ACC112 (cell line): ENCODE measurements around the gene EVPL.
A peak's percentile ranks its signal among the peaks of the same experiment; 100 is the strongest.

Experiments
- H2AFZ ChIP-seq: fragments of 200-600 bp; sonication (generic); one replicate; pipeline ENCODE4 v1.6.0; 2017; ENCODE audit warnings: antibody characterized with exemption, low read length; ENCODE audit not compliant: unreplicated experiment
- H3K27ac ChIP-seq: fragments of 200-600 bp; sonication (generic); 2 replicates; pipeline ENCODE4 v1.5.1; 2014; ENCODE audit warnings: low read depth, mild to moderate bottlenecking, antibody characterized with exemption, low read length, moderate library complexity
- H3K27me3 ChIP-seq: fragments of 200-600 bp; sonication (generic); 2 replicates; pipeline ENCODE4 v1.6.1; 2014; ENCODE audit warnings: mild to moderate bottlenecking, antibody characterized with exemption, low read length, moderate library complexity, mixed read lengths; ENCODE audit not compliant: insufficient read depth
- H3K36me3 ChIP-seq: fragments of 200-600 bp; sonication (generic); 2 replicates; pipeline ENCODE4 v1.6.1; 2016; ENCODE audit warnings: mild to moderate bottlenecking, antibody characterized with exemption, low read length, moderate library complexity, mixed read lengths; ENCODE audit not compliant: insufficient read depth
- H3K4me1 ChIP-seq: fragments of 200-600 bp; sonication (generic); one replicate; pipeline ENCODE4 v1.6.1; 2016; ENCODE audit warnings: low read length, mixed read lengths; ENCODE audit not compliant: insufficient read depth, unreplicated experiment, control insufficient read depth
- H3K4me3 ChIP-seq: fragments of 200-600 bp; sonication (generic); 2 replicates; pipeline ENCODE4 v1.5.1; 2014; ENCODE audit warnings: mild to moderate bottlenecking, low read depth, low read length
- H3K79me2 ChIP-seq: fragments of 200-600 bp; sonication (generic); one replicate; pipeline ENCODE4 v1.6.0; 2016; ENCODE audit warnings: low read length; ENCODE audit not compliant: control insufficient read depth, unreplicated experiment, insufficient read depth

EVPL gene

DNA sequence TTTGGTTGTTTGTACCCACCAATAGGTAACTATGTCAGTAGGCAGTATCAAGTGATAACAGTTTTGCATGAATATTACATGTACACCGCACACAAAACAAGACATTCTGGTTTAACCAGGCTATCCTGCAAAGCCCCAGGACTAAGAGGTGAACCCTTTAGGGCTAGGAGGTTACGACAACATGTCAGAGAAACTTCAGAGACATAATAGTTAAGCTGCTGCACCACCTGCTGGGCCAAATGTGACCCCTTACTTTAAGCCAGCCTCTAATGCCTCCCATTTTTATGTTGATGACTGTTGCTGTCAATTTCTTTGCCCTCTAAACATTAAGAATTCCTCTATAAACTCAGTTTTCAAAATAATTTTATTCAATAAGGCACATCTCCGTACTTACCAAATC, 29.8 kb upstream of the EVPL start:
- no peaks in the 10 kb centered on the region for H3K27me3 ChIP-seq
- H2AFZ ChIP-seq, result no peak overlapping the region
- H3K27ac ChIP-seq, result no peak overlapping the region
- peaks cover 19% of the 10 kb centered on the region for H3K4me1 ChIP-seq
- H3K4me3 ChIP-seq, result no peak overlapping the region
- H3K79me2 ChIP-seq, result peaks cover 3% of the 10 kb centered on the region
- peaks cover 38% of the 10 kb centered on the region for H3K36me3 ChIP-seq

DNA sequence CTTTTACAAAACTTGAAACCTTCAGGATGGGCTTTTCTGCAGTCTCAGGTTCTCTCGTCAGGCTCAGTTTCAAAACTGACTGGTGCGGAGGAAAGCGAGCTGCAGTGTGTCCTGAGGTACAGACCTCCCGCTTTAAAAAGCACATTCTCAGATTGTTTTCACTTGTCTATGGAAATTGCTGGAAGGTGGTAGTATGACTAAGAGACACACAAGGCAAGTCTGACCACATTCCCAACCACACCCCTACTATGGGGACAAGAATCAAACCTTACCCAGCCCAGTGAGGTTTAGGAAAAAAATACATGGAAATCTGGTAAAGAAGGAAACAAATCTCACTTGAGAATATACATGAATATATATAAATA, 27.0 kb upstream of the EVPL start:
- Histone ChIP-seq H2AFZ (no peak overlapping the region), H3K36me3 (peaks cover 26% of the 10 kb centered on the region)

DNA sequence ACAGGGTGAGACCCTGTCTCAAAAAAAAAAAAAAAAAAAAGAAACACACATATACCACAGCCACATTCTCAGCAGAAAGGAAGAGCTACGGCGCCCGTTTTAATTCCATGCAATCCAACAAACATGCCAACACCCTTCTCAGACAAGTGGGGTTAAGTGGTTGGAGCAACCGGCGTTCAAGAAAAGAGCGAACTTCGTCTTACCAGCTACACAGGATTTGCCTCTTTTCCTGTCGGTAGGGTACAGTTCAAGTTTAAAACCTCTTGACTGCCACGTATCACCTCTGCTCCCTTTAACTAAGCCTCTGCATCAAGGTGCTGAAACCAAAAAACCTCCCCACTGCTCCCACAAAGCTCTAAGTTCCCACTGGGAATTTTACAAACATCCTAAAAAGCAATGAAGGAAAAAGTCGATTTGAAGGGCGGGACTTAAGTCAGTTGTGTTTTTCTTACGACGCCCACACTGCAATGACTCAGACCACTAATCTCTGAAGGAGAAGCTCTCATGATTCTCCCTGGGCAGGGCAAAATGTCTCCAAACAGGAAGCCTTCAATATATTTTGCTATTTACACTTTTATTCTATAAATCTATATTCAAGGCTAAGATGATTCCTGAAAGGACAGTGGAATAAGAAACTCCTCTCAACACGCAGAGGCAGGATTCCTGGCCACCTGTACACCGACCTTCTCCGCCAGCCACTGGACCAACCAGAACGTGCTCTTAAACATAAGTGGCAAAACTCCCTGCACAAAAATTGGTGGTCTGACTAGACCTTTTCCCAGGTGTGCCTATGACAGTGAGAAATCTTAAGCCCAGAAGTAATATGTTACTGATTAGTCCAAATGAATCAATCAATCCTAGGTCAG, 26.4 kb upstream of the EVPL start:
- H3K27me3 ChIP-seq, result no peaks in the 10 kb centered on the region
- peaks cover 28% of the 10 kb centered on the region for H3K4me1 ChIP-seq
- peaks cover 13% of the 10 kb centered on the region for H3K79me2 ChIP-seq
- no peak overlapping the region for H2AFZ ChIP-seq
- H3K27ac ChIP-seq, result peak overlapping the region; percentile 86
- peaks cover 26% of the 10 kb centered on the region for H3K36me3 ChIP-seq
- peak overlapping the region; percentile 48; the same call in 1 of the 2 replicates for H3K4me3 ChIP-seq

More for the DNA sequence above, 27.0 kb upstream of the EVPL start:
- peak overlapping the region; percentile 86 for H3K27ac ChIP-seq
- H3K27me3 ChIP-seq, result no peaks in the 10 kb centered on the region
- H3K4me1 ChIP-seq, result peaks cover 22% of the 10 kb centered on the region
- peaks cover 12% of the 10 kb centered on the region for H3K79me2 ChIP-seq
- H3K4me3 ChIP-seq, result peak overlapping the region; percentile 48; the same call in 1 of the 2 replicates

DNA sequence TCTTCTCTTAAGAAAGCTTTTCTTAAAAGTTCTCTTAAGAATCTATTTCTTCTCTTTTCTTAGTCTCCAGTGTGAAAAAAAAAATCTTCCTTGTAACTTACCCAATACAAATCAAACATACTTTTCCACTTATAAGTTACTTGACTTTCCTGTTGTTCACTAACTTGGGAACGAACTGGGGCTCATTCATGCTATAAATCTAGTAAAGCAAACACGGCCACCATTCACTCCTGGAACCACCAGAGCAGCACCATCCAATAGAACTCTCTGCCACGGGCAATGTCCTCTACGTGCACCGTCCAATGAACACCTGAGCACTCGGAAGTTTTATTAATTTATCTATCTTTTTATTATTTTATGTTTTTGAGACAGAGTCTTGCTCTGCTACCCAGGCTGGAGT, 24.5 kb upstream of the EVPL start:
- peaks cover 28% of the 10 kb centered on the region; the same call in 1 of the 2 replicates for H3K36me3 ChIP-seq
- peaks cover 32% of the 10 kb centered on the region for H3K4me1 ChIP-seq
- no peak overlapping the region for H3K4me3 ChIP-seq
- no peak overlapping the region for H2AFZ ChIP-seq
- H3K27ac ChIP-seq, result no peak overlapping the region
- peaks cover 16% of the 10 kb centered on the region for H3K79me2 ChIP-seq
- no peaks in the 10 kb centered on the region for H3K27me3 ChIP-seq

DNA sequence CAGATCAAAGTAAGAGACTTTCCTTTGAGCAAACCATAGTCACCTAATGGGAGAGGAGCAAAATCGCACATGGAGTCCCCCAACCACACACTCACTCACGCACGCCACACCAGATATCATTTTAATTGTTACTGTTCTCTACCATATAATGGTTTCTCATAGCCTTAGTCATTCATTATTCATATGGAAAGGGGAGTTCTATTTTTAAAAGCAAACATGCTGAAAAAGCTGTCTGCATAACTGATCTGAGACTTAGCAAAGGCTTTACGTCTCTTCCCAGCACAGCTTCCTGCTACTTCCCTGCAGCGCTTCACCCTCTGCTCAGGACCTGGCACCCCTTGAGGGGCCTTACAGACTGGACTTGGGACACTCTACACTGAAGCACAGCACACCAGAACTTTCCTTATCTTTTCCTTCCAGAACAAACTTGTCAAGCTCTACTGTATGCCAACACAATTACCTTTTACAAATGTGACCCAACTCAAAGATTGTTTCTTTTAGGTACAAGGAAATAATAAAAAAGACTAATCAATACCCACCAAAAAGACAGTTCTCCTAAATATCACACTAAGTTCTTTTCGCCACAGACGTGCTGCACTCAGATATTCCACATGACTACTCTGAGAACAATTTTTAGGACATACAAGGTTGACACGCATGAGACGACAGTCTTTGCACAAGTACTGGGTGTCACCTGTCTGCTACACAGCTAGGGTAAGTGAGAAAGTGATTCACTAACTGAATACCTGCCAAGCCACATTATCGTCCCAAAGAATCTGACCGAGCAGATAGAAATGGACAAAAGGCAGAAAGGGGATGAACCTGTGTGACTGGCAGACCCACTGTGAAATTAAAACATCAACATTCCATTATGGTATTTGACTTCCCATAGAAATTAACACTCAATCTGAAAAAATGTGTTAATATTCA, 23.7 kb upstream of the EVPL start:
- peaks cover 28% of the 10 kb centered on the region; the same call in 1 of the 2 replicates for H3K36me3 ChIP-seq
- no peak overlapping the region for H3K4me3 ChIP-seq
- H2AFZ ChIP-seq, result no peak overlapping the region
- peaks cover 16% of the 10 kb centered on the region for H3K79me2 ChIP-seq
- peaks cover 32% of the 10 kb centered on the region for H3K4me1 ChIP-seq
- H3K27me3 ChIP-seq, result no peaks in the 10 kb centered on the region
- H3K27ac ChIP-seq, result no peak overlapping the region

DNA sequence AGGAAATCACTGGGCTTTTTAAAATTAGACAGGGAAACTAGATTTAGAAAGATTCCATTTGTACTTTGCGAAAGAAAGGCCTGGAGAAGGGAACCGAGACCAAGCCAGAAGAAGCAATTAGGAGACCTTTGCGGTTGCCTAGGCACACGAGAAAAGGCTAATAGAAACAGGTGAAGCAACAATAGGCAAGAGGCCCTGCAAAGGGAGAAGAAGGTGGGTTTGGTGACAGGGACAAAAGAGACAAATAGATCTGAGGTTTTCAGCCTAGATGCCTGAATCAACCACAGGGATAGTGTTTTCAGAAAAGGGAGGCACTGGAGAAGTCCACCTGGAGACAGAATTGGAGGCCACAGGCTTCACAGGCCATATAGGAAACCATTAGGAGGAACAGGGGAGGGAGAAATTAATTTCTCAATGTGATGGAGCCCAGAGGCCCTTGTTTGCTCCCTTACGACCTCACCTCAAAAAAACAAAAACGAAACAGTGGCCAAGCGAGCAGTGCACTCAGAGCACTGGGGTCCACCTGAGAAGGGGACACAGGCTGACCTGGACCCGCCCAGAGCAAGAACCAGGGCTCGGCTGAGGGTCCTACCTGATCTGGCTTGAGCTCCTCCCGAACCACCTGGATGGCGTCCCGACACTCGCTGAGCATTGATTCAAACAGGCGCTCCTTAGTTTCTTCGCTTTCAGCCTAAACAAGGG, 22.9 kb upstream of the EVPL start:
- Histone ChIP-seq H3K36me3 (peaks cover 30% of the 10 kb centered on the region; the same call in 1 of the 2 replicates), H3K27ac (no peak overlapping the region)

DNA sequence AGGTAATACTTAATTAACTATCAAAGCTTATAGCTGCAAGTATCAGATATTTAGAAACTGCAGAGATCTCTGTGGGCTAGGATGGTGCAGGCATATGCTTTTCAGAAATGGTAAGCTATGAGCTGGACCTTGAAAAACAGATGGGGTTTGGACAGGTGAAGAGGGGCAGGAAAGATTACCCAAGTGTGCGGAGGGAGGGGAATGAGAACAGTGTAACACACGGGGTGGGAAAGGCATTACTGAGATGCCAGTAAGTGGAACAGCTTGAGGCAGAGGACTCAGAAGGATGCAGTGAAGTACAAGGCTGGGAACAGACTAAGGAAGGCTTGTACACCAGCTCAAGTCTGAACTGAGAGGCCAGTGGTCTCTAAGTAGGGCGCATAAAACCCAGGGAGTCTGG, 22.1 kb upstream of the EVPL start:
- Histone ChIP-seq H3K36me3 (peaks cover 33% of the 10 kb centered on the region; the same call in 1 of the 2 replicates), H3K27me3 (no peaks in the 10 kb centered on the region), H3K27ac (peak overlapping the region; percentile 53; the same call in 1 of the 2 replicates), H3K79me2 (peaks cover 16% of the 10 kb centered on the region), H3K4me1 (peaks cover 25% of the 10 kb centered on the region), H2AFZ (no peak overlapping the region), H3K4me3 (no peak overlapping the region)

More for the DNA sequence above, 22.9 kb upstream of the EVPL start:
- Histone ChIP-seq H3K4me1 (peaks cover 32% of the 10 kb centered on the region), H3K79me2 (peaks cover 16% of the 10 kb centered on the region), H3K27me3 (no peaks in the 10 kb centered on the region), H2AFZ (no peak overlapping the region), H3K4me3 (no peak overlapping the region)

DNA sequence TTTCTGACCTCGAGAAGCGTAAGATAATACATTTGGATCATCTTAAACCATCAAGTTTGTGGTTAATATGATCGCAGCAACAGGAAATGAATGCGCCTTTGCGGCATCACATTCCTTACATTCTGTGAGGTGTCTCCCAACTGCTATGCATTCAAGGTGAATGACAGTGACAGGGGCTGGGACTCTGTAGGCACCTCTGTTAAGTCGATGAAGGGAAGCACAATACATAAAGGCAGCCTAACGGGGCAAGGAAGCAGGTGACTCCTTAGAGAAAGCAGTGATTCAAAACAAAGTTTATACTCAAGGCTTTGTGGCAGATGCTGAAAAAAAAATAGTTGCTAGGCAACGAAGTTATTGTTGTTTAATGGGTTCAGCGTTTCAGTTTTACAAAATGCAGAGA, 21.6 kb upstream of the EVPL start:
- Histone ChIP-seq H3K4me3 (no peak overlapping the region), H3K4me1 (peaks cover 20% of the 10 kb centered on the region), H3K36me3 (peaks cover 33% of the 10 kb centered on the region; the same call in 1 of the 2 replicates), H3K27ac (peak overlapping the region; percentile 53), H2AFZ (no peak overlapping the region), H3K27me3 (no peaks in the 10 kb centered on the region), H3K79me2 (peaks cover 16% of the 10 kb centered on the region)

DNA sequence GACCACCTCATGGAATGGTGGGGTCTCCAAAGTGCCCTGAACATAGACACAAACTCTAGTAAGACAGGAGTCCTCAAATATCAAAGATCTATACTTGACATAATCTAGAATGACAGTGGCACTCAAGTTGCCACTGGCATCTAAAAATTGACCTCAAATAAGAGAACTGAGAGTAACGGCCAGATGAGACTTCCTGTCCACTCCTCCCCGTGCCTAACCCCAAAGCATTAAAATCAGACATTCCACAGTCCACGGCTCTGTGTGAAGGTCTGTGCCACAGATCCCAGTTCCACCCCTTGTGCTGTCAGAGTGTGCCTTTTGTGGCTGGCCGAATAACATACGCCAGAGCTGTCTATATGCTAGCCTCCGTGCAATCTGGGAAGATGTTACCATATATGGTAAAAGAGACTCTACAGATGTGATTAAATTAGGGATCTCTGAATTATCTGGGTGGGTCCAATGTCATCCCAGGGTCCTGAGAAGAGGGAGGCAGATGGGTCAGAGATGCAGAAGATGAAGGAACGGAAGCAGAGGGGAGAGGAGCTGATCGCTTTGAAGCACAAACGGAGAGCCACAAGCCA, 21.0 kb upstream of the EVPL start:
- peaks cover 14% of the 10 kb centered on the region for H3K4me1 ChIP-seq
- peaks cover 34% of the 10 kb centered on the region; the same call in 1 of the 2 replicates for H3K36me3 ChIP-seq
- H3K4me3 ChIP-seq, result no peak overlapping the region
- no peak overlapping the region for H2AFZ ChIP-seq
- peaks cover 14% of the 10 kb centered on the region for H3K79me2 ChIP-seq
- H3K27ac ChIP-seq, result peak overlapping the region; percentile 53
- H3K27me3 ChIP-seq, result no peaks in the 10 kb centered on the region

DNA sequence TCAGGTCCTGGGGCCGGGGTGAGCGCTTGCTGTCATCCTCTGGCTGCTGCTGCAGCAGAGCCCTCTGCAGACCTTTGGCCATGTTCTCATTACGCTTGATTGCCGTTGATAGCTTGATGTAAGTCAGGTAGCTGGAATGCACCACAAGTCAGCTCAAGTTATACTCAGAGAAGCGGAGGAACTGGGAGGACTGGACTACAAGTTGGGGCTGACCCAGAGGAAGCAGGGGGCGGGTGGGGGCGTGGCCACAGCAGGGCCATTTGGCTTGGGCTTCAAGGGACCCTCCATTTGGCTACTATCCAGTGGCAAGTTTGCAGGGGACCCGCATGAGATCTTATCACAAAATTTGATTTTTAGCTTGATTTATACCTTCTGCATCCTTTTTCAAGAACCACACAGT, 19.0 kb upstream of the EVPL start:
- peaks cover 35% of the 10 kb centered on the region; the same call in 1 of the 2 replicates for H3K36me3 ChIP-seq
- H3K4me1 ChIP-seq, result peaks cover 13% of the 10 kb centered on the region
- H3K4me3 ChIP-seq, result no peak overlapping the region
- H3K79me2 ChIP-seq, result peaks cover 8% of the 10 kb centered on the region
- no peak overlapping the region for H2AFZ ChIP-seq
- H3K27me3 ChIP-seq, result no peaks in the 10 kb centered on the region
- H3K27ac ChIP-seq, result no peak overlapping the region
